Esophagus muscularis mucosa (tissue), 4 donors: ENCODE data around the gene ULK4. TPM values are rescaled to one million over a fixed set of nuclear protein-coding genes. Genes with fewer than 3 reads are reported as not detected.
"Not testable (repeated sequence)": the region's sequence is repeated elsewhere in the genome, so short reads cannot be mapped to it uniquely, and the experiment has no call there.

ENCODE experiments used
- DNase-seq: peaks from one replicate; pipeline ENCODE4 v3.0.0-alpha.2; 2017; ENCODE audit errors: extremely low spot score
- H3K27ac ChIP-seq, 4 donors: fragments of 200-600 bp; sonication (generic); replicated peaks in 1 of 4; 1 replicate in 3 of 4; 2 replicates in 1 of 4; pipeline ENCODE4 v1.5.1; 2016 to 2019; ENCODE audit warnings: mild to moderate bottlenecking in 1 of 4
- H3K27me3 ChIP-seq, 4 donors: fragments of 200-600 bp; sonication (generic); one replicate each; pipeline versions ENCODE4 v1.5.1 to v1.6.0; 2016 to 2019
- H3K36me3 ChIP-seq, 4 donors: fragments of 200-600 bp; sonication (generic); one replicate each; pipeline ENCODE4 v1.5.1; 2016 to 2019
- H3K4me1 ChIP-seq, 4 donors: fragments of 200-600 bp; sonication (generic); one replicate each; pipeline ENCODE4 v1.5.1; 2016 to 2019
- H3K4me3 ChIP-seq, 4 donors: fragments of 200-600 bp; sonication (generic); 1 replicate in 2 of 4; 2 replicates in 2 of 4; pipeline ENCODE4 v1.5.1; 2016 to 2019; ENCODE audit warnings: mild to moderate bottlenecking in 4 of 4, moderate library complexity in 1 of 4
- H3K9me3 ChIP-seq, 4 donors: fragments of 200-600 bp; sonication (generic); 1 replicate in 3 of 4; 2 replicates in 1 of 4; pipeline ENCODE4 v1.5.1; 2016 to 2019
- CTCF ChIP-seq, 3 experiments: fragments of 200-600 bp in 2 of 3; fragments of 450-650 bp in 1 of 3; sonication (generic) in 2 of 3; IDR thresholded peaks; one replicate each; pipeline ENCODE4 v1.5.1; 2017 to 2019; ENCODE audit warnings: antibody characterized with exemption in 3 of 3, mild to moderate bottlenecking in 2 of 3, moderate library complexity in 1 of 3
- EP300 ChIP-seq: sonication (generic); formaldehyde crosslinking; IDR thresholded peaks from one replicate; pipeline ENCODE4 v1.6.1; 2017; ENCODE audit warnings: antibody characterized with exemption
- POLR2A ChIP-seq: fragments of 450-650 bp; IDR thresholded peaks from one replicate; pipeline ENCODE4 v1.6.1; 2017; ENCODE audit warnings: antibody characterized with exemption, moderate library complexity, mild to moderate bottlenecking, low read depth
- POLR2AphosphoS5 ChIP-seq, 2 donors: sonication (generic); formaldehyde crosslinking; IDR thresholded peaks; one replicate each; pipeline ENCODE4 v1.6.1; 2017; ENCODE audit warnings: antibody characterized with exemption in 2 of 2
- WGBS: methylation state at CpG from one replicate; pipeline ENCODE4 v1.1.5; 2018; 5-methylcytosine and 5-hydroxymethylcytosine counted together
- intact Hi-C: fragments of 100-400 bp; cut with DNase I; formaldehyde crosslinking; loops from one replicate; pipeline ENCODE4 v1.15.1; 2023
- total RNA-seq, 4 donors: library from RNA; depleted of rRNA; stranded (reverse); fragments of >200 nt; gene quantifications; one replicate each; pipeline versions ENCODE4 v1.1.0 to v1.2.1, GENCODE V29; 2016

ULK4 gene
- total RNA-seq, 4 donors from 2014 or later = 4.2 to 15.4 (median 11.0) TPM

DNA sequence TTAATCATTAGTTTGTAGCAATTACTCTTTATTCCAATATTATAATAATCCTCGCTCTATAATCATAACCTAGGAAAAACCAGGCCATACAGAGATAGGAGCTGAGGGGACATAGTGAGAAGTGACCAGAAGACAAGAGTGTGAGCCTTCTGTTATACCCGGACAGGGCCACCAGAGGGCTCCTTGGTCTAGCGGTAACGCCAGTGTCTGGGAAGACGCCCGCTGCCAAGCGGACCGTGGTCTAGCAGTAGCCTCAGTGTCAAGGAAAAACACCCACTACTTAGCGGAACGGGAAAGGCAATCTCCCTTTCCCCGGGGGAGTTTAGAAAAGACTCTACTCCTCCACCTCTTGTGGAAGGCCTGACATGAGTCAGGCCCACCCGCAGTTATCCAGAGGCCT is 266.1 kb downstream of the ULK4 start:
- H3K27me3 ChIP-seq = not testable (repeated sequence)

DNA sequence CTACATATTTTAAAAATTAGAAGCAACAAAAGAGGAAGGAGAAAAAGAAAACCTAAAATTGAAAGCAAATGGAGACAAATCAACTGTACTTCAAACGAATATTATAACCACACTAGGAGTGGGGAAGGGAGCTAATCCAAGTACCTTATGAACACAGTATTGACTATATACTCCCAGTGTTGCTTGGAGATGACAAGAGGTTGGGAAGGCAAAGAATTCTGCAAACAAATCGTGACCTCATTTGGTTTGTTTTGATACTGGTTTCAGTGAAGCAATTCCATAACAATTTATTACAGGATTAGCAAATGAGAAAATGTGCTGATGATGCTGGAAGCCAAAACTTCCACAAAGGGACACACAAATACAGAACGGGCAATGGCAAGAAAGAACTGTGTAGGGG is 268.1 kb downstream of the ULK4 start:
- H3K27me3 ChIP-seq = no peaks in the 10 kb centered on the region
- no peak overlapping the region for H3K4me3 ChIP-seq
- DNase-seq = no peak
- H3K36me3 ChIP-seq = no peaks in the 10 kb centered on the region
- peaks cover 0 to 11% (median 9%) of the 10 kb centered on the region in 4 donors for H3K4me1 ChIP-seq
- H3K9me3 ChIP-seq = no peaks in the 10 kb centered on the region
- TF ChIP-seq POLR2AphosphoS5 (IDR thresholded peaks at IDR 0.05) (no peak), EP300 (no peak), POLR2A (no peak), CTCF (IDR thresholded peaks at IDR 0.05) (no peak)
- no peak overlapping the region for H3K27ac ChIP-seq
- 35% methylated on average over 3 of the region's 3 CpGs for WGBS
- intact Hi-C loops = no loop called here

More for the DNA sequence above, 266.1 kb downstream of the ULK4 start:
- H3K27ac ChIP-seq, H3K9me3 ChIP-seq, intact Hi-C loops, H3K4me1 ChIP-seq, H3K4me3 ChIP-seq, DNase-seq, H3K36me3 ChIP-seq: not testable (repeated sequence)
- 63% methylated on average over 10 of the region's 12 CpGs for WGBS
- peak in 1 of 3 experiments; percentile 36 for TF ChIP-seq CTCF (IDR thresholded peaks at IDR 0.05)

- TF ChIP-seq POLR2AphosphoS5 (IDR thresholded peaks at IDR 0.05) (no peak), CTCF (IDR thresholded peaks at IDR 0.05) (no peak), POLR2A (no peak), EP300 (no peak)
- H3K4me1 ChIP-seq = peaks cover 0 to 19% (median 17%) of the 10 kb centered on the region in 4 donors
Observed at GRCh38 chr3:41690766-41691563, 270.9 kb downstream of the ULK4 start.

DNA sequence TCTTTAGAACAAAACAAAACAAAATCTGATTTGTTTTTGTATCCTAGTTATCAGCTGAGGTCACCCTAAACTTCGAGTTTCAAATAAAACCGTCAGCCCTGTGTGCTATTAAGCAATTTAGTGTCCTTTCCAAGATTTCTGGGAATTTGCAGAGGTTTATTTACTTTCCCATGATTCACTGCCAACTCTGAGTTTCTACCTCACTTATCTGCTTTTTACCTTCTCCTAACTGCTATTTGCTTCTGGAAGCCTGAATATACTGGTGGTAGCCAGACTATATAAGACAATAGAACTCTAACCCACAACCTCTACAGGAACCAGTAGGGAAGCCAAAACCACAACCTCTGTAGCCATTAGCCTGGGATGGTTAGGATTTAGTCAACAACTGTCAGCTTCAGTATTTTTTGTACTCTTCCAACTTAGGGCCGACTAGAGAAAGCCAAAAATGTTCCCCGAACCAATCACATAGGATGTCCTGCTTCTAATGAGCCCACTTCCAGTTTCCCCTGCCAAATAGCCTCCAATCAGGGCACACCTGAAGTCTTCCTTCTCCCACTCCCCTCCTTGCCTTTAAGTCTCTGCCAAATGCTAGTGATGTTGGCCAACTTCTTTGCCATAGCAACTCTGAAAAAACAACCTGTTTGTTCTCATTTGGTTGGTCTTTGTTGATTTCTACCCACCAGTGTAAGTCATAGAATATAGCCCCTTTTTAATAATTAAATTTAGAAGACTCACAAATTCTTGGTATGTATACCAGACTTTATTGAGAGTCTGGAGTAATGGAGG is 273.1 kb downstream of the ULK4 start:
- no peak overlapping the region for H3K4me3 ChIP-seq
- no peaks in the 10 kb centered on the region for H3K9me3 ChIP-seq
- H3K27ac ChIP-seq = peak overlapping the region in 3 of 4 donors; percentile 6 to 37 (median 37)
- TF ChIP-seq CTCF (IDR thresholded peaks at IDR 0.05) = no peak
- TF ChIP-seq POLR2A = no peak
- TF ChIP-seq POLR2AphosphoS5 (IDR thresholded peaks at IDR 0.05) = no peak
- TF ChIP-seq EP300 = no peak
- peaks cover 0 to 14% (median 11%) of the 10 kb centered on the region in 4 donors for H3K4me1 ChIP-seq
- DNase-seq = no peak
- 52% methylated on average over 4 of the region's 4 CpGs for WGBS
- intact Hi-C loops = no loop called here
- H3K36me3 ChIP-seq = no peaks in the 10 kb centered on the region
- H3K27me3 ChIP-seq = no peaks in the 10 kb centered on the region

More at GRCh38 chr3:41690766-41691563, 270.9 kb downstream of the ULK4 start:
- intact Hi-C loops = no loop called here
- no peak overlapping the region for H3K4me3 ChIP-seq
- 70% methylated on average over 5 of the region's 5 CpGs for WGBS
- no peaks in the 10 kb centered on the region for H3K36me3 ChIP-seq
- no peak overlapping the region for H3K27ac ChIP-seq
- no peaks in the 10 kb centered on the region for H3K9me3 ChIP-seq
- no peaks in the 10 kb centered on the region for H3K27me3 ChIP-seq
- DNase-seq = no peak
